Measurements from ENCODE around the gene FAM174B.

FAM174B gene

DNA sequence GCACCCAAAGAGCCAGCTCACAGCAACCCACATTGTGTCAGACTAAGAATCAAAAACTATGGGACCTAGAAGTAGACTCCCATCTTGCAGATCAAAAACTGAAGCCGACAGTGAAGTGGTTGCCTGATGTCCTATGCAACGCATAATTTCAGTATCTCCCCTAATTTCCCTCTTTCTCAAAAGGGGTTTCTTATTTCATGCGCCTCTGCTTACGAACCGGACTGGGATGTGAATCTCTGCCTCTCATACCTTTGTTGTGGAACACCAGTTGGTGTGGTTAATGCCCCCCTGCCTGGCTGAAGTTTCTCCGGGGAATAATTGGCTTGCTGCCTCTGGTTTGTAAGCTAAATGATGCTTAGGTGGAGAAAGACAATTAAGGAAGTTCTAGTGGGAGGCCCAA lies 514 bp upstream of the FAM174B start:
- H3K36me3 ChIP-seq (replicated peaks; ENCODE audit: insufficient read depth, low read length), result 0 out of 2 replicates have a peak, but pooled peaks cover 5% of the 10 kb centered on the region
- peak overlapping the region; percentile 75 for H3K4me2 ChIP-seq (ENCODE audit: low read depth, low read length)
- TF ChIP-seq, protein P1, sequence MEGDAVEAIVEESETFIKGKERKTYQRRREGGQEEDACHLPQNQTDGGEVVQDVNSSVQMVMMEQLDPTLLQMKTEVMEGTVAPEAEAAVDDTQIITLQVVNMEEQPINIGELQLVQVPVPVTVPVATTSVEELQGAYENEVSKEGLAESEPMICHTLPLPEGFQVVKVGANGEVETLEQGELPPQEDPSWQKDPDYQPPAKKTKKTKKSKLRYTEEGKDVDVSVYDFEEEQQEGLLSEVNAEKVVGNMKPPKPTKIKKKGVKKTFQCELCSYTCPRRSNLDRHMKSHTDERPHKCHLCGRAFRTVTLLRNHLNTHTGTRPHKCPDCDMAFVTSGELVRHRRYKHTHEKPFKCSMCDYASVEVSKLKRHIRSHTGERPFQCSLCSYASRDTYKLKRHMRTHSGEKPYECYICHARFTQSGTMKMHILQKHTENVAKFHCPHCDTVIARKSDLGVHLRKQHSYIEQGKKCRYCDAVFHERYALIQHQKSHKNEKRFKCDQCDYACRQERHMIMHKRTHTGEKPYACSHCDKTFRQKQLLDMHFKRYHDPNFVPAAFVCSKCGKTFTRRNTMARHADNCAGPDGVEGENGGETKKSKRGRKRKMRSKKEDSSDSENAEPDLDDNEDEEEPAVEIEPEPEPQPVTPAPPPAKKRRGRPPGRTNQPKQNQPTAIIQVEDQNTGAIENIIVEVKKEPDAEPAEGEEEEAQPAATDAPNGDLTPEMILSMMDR (IDR thresholded peaks at IDR 0.05; ENCODE audit: low read length), result no peak
- no peaks in the 10 kb centered on the region for H3K9me2 ChIP-seq (replicated peaks; ENCODE audit: insufficient read depth, low read length)
- H3K4me1 ChIP-seq (ENCODE audit: low read length), result peaks cover 18% of the 10 kb centered on the region; the same call in 1 of the 2 replicates
- H3K9ac ChIP-seq (ENCODE audit: low read length), result peak overlapping the region; percentile 68; the same call in 1 of the 2 replicates
- no peak for DNase-seq
- no peaks in the 10 kb centered on the region for H3K9me3 ChIP-seq (replicated peaks; ENCODE audit: insufficient read depth, low read length)
- H3K4me3 ChIP-seq (ENCODE audit: low read length), result peak overlapping the region; percentile 66; the same call in 1 of the 2 replicates
- peaks cover 7% of the 10 kb centered on the region; the same call in 1 of the 2 replicates for H3F3A ChIP-seq (ENCODE audit: insufficient read depth, low read length)
- no peaks in the 10 kb centered on the region for H4K20me1 ChIP-seq (ENCODE audit: insufficient read depth, low read length)
- no peaks in the 10 kb centered on the region for H3K27me3 ChIP-seq (replicated peaks; ENCODE audit: insufficient read depth, low read length)
- H2AFZ ChIP-seq (ENCODE audit: low read length), result peak overlapping the region; percentile 70
- H3K27ac ChIP-seq (ENCODE audit: low read length), result no peak overlapping the region
- peaks cover 41% of the 10 kb centered on the region for H3K79me2 ChIP-seq (ENCODE audit: low read length)

DNA sequence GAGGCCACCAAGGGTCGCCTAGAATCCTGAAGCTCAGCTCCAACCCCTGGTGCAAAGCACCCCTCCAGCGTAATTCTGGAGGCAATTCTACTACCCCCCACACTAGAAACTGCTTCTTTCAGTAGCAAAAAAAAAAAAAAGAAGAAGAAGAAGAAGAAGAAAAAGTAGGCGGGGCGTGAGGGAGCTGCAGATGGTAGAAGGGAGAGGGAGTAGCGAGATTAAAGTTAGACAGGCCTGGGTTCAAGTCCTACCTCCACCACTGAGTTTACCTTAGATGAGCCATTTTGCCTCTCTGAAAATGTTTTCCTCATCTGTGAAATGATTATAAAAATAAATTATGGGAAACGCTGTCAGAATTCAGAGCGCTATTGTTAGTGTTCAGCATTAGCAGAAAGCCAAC lies 913 bp downstream of the FAM174B start:
- H3K9me2 ChIP-seq (replicated peaks; ENCODE audit: insufficient read depth, low read length), result no peaks in the 10 kb centered on the region
- H2AFZ ChIP-seq (ENCODE audit: low read length), result no peak overlapping the region
- no peaks in the 10 kb centered on the region for H3K9me3 ChIP-seq (replicated peaks; ENCODE audit: insufficient read depth, low read length)
- peaks cover 18% of the 10 kb centered on the region; the same call in 1 of the 2 replicates for H3K4me1 ChIP-seq (ENCODE audit: low read length)
- peak overlapping the region; percentile 68; the same call in 1 of the 2 replicates for H3K9ac ChIP-seq (ENCODE audit: low read length)
- H3K4me3 ChIP-seq (ENCODE audit: low read length), result peak overlapping the region; percentile 66
- H3K79me2 ChIP-seq (ENCODE audit: low read length), result peaks cover 56% of the 10 kb centered on the region
- peak overlapping the region; percentile 75 for H3K4me2 ChIP-seq (ENCODE audit: low read depth, low read length)
- no peaks in the 10 kb centered on the region for H4K20me1 ChIP-seq (ENCODE audit: insufficient read depth, low read length)
- no peaks in the 10 kb centered on the region for H3K27me3 ChIP-seq (replicated peaks; ENCODE audit: insufficient read depth, low read length)
- peaks cover 7% of the 10 kb centered on the region; the same call in 1 of the 2 replicates for H3F3A ChIP-seq (ENCODE audit: insufficient read depth, low read length)
- 0 out of 2 replicates have a peak, but pooled peaks cover 9% of the 10 kb centered on the region for H3K36me3 ChIP-seq (replicated peaks; ENCODE audit: insufficient read depth, low read length)
- DNase-seq, result no peak
- TF ChIP-seq, protein P1 (IDR thresholded peaks at IDR 0.05; ENCODE audit: low read length), result no peak
- no peak for TF ChIP-seq EZH2 (optimal IDR thresholded peaks at IDR 0.05; ENCODE audit: low read depth, low read length)
- TF ChIP-seq EZH2phosphoT487 (IDR thresholded peaks at IDR 0.05; ENCODE audit: low read length), result no peak
- H3K27ac ChIP-seq (ENCODE audit: low read length), result peak overlapping the region; percentile 21; the same call in 1 of the 2 replicates

DNA sequence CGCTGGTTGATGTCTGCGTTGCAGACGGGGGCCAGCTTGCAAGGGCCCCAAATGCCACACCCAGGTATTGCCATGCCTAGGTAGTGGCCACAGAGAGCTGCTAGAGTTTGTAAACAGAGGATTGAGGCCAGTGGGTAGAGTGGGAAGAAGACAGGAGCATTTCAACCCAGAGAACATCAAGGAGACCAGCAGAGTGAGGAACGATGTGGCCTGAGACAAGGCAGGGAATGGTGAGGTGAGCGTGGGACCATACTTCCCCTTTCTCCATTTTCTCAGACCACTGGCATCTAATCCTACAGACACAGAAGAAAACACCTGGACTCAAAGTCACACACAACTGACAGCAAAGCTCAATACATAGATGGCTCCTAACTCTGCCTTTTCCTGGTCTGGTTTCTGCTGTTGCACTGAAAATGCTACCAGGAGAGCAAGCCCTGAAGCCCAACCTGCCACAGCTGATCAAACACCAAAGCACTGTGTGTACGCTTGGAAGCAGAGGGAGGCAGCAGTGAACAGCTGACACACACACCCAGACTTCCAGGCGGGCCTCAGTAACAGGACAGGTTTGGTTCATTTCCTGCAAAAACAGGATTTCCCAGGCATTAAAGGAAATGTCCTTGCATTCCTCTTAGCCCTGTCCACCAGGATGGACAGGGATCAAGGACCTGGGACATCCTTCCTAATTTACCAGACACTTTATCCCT lies 1.6 kb downstream of the FAM174B start:
- peak overlapping the region; percentile 66 for H3K4me3 ChIP-seq (ENCODE audit: low read length)
- no peaks in the 10 kb centered on the region for H3K27me3 ChIP-seq (replicated peaks; ENCODE audit: insufficient read depth, low read length)

More for the DNA sequence above, 1.6 kb downstream of the FAM174B start:
- Histone ChIP-seq H2AFZ (ENCODE audit: low read length) (no peak overlapping the region), H3K36me3 (replicated peaks; ENCODE audit: insufficient read depth, low read length) (0 out of 2 replicates have a peak, but pooled peaks cover 9% of the 10 kb centered on the region), H3K9me2 (replicated peaks; ENCODE audit: insufficient read depth, low read length) (no peaks in the 10 kb centered on the region), H3K4me1 (ENCODE audit: low read length) (peaks cover 18% of the 10 kb centered on the region; the same call in 1 of the 2 replicates), H4K20me1 (ENCODE audit: insufficient read depth, low read length) (no peaks in the 10 kb centered on the region), H3K79me2 (ENCODE audit: low read length) (peaks cover 62% of the 10 kb centered on the region), H3K9ac (ENCODE audit: low read length) (peak overlapping the region; percentile 68; the same call in 1 of the 2 replicates), H3K27ac (ENCODE audit: low read length) (peak overlapping the region; percentile 21; the same call in 1 of the 2 replicates), H3K4me2 (ENCODE audit: low read depth, low read length) (peak overlapping the region; percentile 75), H3F3A (ENCODE audit: insufficient read depth, low read length) (peaks cover 7% of the 10 kb centered on the region; the same call in 1 of the 2 replicates), H3K9me3 (replicated peaks; ENCODE audit: insufficient read depth, low read length) (no peaks in the 10 kb centered on the region)
- DNase-seq, result peak; percentile 21
- TF ChIP-seq EZH2phosphoT487 (IDR thresholded peaks at IDR 0.05; ENCODE audit: low read length) (no peak), EZH2 (optimal IDR thresholded peaks at IDR 0.05; ENCODE audit: low read depth, low read length) (no peak)
- TF ChIP-seq, protein P1 (IDR thresholded peaks at IDR 0.05; ENCODE audit: low read length), result no peak

All from MM.1S (cell line).